GM12873 (cell line): Measurements from ENCODE around the gene MPZL2.

Source experiments
- TF ChIP-seq, protein P1 (sequence below): IDR thresholded peaks from 2 replicates; pipeline ENCODE4 v1.5.1; 2012; ENCODE audit warnings: low read depth, mild to moderate bottlenecking, moderate library complexity, low read length, control low read depth; ENCODE audit not compliant: insufficient read depth; ENCODE audit errors: missing control alignments

MPZL2 gene

DNA sequence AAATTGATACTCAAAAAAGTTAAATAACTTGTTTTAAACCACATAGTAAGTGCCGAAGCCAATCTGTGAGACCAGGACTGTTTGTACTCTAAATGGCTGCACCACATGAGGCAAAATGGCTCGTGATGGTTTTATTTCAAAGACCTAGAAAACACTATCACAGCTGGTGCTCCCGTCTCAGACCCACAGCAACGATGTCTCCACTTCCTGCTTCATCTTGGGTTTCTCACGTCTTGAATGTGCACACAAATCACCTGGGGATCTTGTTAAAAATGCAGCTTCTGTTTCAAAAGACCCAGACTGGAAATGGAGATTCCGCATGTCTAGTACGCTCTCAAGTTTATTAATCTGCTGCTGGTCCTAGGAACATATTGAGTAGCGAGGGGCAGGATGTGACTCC, 41.6 kb upstream of the MPZL2 start:
- TF ChIP-seq, protein P1, sequence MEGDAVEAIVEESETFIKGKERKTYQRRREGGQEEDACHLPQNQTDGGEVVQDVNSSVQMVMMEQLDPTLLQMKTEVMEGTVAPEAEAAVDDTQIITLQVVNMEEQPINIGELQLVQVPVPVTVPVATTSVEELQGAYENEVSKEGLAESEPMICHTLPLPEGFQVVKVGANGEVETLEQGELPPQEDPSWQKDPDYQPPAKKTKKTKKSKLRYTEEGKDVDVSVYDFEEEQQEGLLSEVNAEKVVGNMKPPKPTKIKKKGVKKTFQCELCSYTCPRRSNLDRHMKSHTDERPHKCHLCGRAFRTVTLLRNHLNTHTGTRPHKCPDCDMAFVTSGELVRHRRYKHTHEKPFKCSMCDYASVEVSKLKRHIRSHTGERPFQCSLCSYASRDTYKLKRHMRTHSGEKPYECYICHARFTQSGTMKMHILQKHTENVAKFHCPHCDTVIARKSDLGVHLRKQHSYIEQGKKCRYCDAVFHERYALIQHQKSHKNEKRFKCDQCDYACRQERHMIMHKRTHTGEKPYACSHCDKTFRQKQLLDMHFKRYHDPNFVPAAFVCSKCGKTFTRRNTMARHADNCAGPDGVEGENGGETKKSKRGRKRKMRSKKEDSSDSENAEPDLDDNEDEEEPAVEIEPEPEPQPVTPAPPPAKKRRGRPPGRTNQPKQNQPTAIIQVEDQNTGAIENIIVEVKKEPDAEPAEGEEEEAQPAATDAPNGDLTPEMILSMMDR: no peak

DNA sequence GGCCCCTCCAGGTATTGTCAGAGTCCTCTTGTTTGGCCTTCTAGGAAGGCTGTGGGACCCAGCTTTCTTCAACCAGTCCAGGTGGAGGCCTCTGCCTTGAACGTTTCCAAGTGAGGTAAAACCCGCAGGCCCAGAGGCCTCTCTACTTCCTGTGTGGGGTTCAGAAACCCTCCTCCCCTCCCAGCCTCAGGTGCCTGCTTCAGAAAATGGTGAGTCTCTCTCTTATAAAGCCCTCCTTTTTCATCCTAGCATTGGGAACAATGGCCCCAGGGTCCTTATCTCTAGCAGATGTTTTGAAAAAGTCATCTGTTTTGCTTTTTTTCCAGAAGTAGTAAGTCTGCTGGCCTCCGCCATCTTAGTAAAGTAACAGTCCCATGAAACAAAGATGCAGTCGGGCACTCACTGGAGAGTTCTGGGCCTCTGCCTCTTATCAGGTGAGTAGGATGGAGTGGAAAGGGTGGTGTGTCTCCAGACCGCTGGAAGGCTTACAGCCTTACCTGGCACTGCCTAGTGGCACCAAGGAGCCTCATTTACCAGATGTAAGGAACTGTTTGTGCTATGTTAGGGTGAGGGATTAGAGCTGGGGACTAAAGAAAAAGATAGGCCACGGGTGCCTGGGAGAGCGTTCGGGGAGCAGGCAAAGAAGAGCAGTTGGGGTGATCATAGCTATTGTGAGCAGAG, 40.6 kb upstream of the MPZL2 start, which contains the start of gene CD3E:
Gene CD3E (plus strand): TSS at position 163 of the 681 bp plus-strand sequence. CDS start 223 bp downstream, at position 386.
- TF ChIP-seq, protein P1: no peak

DNA sequence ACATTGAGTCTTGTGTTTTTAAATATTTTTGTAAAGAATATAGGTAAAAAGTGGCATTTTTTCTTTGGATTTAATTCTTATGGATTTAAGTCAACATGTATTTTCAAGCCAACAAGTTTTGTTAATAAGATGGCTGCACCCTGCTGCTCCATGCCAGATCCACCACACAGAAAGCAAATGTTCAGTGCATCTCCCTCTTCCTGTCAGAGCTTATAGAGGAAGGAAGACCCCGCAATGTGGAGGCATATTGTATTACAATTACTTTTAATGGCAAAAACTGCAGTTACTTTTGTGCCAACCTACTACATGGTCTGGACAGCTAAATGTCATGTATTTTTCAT, 40.1 kb upstream of the MPZL2 start:
- TF ChIP-seq, protein P1: no peak

DNA sequence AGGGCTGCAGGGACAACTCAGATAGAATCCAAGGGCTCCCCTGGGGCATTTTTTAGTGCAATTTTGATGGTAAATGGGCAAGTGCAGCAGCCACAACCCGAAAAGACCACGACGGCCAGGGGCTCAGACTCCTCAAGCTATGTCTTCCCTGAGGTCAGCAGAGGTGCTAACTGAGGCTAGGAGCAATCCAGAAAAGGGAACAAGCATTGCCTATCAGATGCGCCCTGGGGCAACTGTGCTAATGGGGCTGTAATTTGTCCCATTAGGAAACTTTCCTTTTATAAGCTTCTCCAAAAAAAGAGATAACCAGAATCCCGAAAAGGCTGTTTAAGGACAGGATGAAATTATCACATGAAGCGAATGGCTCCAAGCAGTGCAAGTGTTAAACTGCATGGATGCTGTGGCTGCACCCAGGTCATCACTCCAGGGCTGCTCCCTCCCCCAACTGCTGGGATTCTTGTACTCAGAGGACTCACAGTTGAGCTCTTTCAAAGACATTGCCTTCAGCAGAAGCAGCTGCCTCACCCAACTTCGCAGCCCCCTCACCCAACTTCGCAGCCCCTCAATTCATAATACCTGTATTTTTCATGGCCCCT, 37.6 kb upstream of the MPZL2 start:
- TF ChIP-seq, protein P1: no peak

DNA sequence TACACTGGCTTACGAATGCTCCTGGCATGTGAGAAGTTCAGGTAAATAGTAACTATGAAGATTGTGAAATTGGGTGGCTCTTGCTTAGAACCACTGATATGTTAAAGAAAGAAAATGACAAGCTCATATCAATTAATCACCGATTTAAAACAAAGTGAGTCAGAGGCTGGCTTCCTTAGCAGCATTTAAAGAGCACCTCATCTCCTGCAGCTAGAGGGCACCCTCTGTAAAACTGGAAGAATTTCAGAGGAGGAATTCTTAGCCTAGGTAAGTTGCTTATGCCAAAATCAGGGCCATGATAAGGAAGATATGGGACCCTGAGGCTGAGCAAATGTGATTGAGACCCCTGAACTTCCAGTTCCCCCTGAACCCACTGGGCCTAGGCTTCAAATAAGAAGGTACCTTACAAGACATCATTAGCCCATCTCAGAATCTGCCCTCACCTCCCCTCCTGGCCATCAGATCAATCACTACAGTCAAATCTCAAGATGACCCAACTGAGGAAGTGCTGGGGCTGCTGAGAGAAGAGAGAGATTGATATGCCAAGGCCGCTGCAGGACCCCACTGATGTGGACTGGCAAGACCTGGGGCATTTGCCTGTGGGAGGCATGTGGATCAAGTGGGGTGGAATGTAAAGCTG, 31.8 kb upstream of the MPZL2 start:
- TF ChIP-seq, protein P1: peak; percentile 64

DNA sequence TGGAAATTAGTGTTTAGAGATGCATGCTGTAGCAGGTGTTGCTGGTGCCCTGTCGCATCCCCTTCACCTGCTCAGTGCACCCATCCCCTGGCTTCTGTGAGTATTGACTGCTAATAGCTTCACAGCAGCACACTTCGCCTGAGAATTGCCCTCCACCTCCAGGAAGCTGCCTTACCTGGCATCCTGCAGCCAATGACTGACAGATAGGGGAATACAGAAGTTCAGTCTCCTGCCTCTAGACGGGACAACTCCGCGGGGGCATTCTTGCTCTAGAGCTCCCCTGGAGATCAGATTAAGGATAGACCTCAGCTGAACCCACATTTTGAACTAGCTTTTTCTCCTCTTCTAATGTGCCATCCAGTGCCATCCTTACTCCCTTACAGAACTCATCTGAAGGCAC, 31.1 kb upstream of the MPZL2 start:
- TF ChIP-seq, protein P1: no peak

DNA sequence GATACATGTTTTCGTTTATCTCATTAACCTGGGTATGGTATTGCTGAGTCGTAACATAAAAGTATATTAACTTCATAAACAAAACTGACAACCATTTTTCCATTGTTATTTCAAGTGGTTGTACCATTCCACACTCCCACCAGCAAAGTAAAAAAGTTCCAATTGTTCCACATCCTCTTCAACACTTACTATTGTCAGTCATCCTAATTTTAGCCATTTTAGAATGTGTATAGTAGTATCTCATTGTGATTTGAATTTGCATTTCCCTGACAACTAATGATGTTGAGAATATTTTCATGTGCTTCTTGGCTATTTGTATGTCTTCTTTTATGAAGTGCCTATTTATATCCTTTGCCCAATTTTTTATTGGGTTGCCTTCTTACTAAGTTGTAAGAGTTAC, 30.0 kb upstream of the MPZL2 start:
- TF ChIP-seq, protein P1: no peak
